IPS-15b (cell line): Measurements from ENCODE around the gene PPIL4.
"Not testable (repeated sequence)": the region's sequence is repeated elsewhere in the genome, so short reads cannot be mapped to it uniquely, and the experiment has no call there.

Source experiments
- H3K27me3 ChIP-seq: one replicate; pipeline ENCODE4 v1.6.1; 2013; ENCODE audit warnings: low read length; ENCODE audit not compliant: control insufficient read depth, insufficient read depth
- H3K36me3 ChIP-seq: one replicate; pipeline ENCODE4 v1.6.1; 2013; ENCODE audit warnings: low read length; ENCODE audit not compliant: control insufficient read depth, insufficient read depth
- H3K4me1 ChIP-seq: one replicate; pipeline ENCODE4 v1.6.1; 2013; ENCODE audit warnings: mild to moderate bottlenecking, low read length; ENCODE audit not compliant: control insufficient read depth, insufficient read depth
- H3K4me3 ChIP-seq: one replicate; pipeline ENCODE4 v1.5.1; 2013; ENCODE audit warnings: low read depth, low read length
- H3K9ac ChIP-seq: one replicate; pipeline ENCODE4 v1.6.1; 2013; ENCODE audit warnings: low read depth, mild to moderate bottlenecking, low read length
- H3K9me3 ChIP-seq: one replicate; pipeline ENCODE4 v1.6.1; 2013; ENCODE audit warnings: mild to moderate bottlenecking, low read length; ENCODE audit not compliant: control insufficient read depth, insufficient read depth

Gene PPIL4

DNA sequence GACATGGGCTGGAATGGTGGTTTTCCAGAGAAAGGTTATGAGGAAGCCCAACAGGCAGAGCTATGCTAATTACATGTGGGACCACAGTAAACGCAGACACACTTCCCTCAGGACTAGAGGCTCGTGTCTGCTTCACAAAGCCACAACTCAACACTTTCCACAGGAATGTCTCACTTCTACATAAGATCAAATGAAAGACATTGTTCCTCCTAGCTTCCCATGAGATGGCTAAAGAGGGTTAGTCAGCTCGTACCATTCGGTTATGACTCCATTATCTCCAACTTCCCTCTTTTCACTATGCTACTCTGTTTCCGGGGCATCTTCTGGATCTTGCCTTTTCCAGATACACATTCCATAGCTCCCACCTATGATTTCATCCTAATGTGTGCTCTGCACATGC, 31.9 kb downstream of the PPIL4 start:
- Histone ChIP-seq H3K27me3 (no peaks in the 10 kb centered on the region), H3K36me3 (peaks cover 2% of the 10 kb centered on the region), H3K9me3 (no peaks in the 10 kb centered on the region), H3K4me1 (no peaks in the 10 kb centered on the region), H3K4me3 (no peak overlapping the region), H3K9ac (no peak overlapping the region)

DNA sequence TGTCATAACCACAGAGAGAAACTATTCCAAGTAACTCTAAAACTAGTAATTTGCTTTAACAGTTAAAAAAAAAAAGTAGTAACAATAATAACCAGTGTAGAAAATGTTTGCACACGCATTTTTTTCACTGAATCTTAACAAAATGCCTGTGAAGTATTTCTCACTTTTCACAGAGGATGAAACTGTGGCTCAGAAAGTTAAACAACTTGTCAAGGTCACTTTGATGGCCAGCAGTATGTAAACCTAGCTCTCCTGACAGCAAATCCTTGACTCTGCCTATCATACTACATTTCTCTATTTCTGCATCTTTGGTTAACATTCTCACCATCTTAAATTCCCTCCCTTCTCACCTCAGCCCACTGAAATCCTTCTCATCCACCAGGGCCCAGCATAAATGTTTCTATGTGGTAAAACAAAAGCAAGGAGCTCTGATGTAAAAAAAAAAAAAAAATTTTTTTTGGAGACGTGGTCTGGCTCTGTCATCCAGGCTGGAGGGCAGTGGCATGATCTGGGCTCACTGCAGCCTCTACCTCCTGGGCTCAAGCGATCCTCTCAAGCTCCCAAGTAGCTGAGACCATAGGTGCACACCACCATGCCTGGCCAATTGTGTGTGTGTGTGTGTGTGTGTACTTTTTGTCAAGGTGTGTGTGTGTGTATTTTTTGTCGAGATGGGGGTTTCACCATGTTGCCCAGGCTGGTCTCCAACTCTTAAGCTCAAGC, 34.9 kb downstream of the PPIL4 start:
- Histone ChIP-seq H3K4me3 (no peak overlapping the region), H3K27me3 (no peaks in the 10 kb centered on the region), H3K36me3 (peaks cover 2% of the 10 kb centered on the region), H3K4me1 (no peaks in the 10 kb centered on the region), H3K9ac (no peak overlapping the region), H3K9me3 (no peaks in the 10 kb centered on the region)

DNA sequence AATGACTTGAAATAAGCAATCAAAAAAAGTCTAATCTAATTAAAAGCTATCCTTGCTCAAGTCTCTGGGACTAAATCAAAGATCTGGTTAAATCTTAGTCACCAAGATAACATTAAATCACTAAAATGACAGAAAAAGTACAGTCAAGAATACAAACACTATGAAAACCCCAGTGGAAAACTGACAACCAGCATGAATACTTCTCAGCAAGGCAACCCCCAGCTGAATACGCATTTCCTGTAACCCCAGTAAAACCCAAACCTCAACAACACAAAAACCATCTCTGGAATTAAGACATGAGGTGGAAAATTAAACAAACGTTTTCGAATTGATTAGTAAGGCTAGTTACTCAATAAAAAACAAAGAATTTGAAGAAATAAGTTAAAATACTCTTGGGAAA, 37.4 kb downstream of the PPIL4 start:
- H3K9me3 ChIP-seq: no peaks in the 10 kb centered on the region
- H3K36me3 ChIP-seq: peaks cover 2% of the 10 kb centered on the region
- H3K27me3 ChIP-seq: no peaks in the 10 kb centered on the region
- H3K4me3 ChIP-seq: no peak overlapping the region
- H3K4me1 ChIP-seq: no peaks in the 10 kb centered on the region
- no peak overlapping the region for H3K9ac ChIP-seq

GRCh38 chr6:149503872-149504271, 42.0 kb downstream of the PPIL4 start:
- no peaks in the 10 kb centered on the region for H3K36me3 ChIP-seq
- H3K4me3 ChIP-seq: no peak overlapping the region
- no peaks in the 10 kb centered on the region for H3K9me3 ChIP-seq
- H3K4me1 ChIP-seq: no peaks in the 10 kb centered on the region
- H3K27me3 ChIP-seq: no peaks in the 10 kb centered on the region
- no peak overlapping the region for H3K9ac ChIP-seq

DNA sequence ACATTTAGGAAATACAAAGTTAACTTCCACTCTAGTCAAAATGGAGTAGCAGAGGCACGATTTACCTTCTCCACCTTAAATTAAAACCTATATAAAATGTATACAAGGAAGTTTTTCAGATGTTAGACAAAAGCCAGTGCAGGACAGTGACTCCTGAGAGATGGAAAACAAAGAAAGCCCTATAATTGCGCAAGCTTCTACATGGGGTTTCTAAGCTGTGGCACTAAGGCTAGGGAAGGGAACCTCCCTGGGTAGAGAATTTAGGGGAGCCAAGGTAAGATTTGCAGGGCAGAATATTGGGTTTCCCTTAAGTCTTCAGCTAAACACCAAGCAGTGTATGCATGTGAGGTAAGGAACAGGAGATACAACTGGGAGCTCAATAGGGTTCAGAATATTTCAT, 42.6 kb downstream of the PPIL4 start:
- H3K4me1 ChIP-seq: no peaks in the 10 kb centered on the region
- H3K27me3 ChIP-seq: no peaks in the 10 kb centered on the region
- no peak overlapping the region for H3K4me3 ChIP-seq
- H3K36me3 ChIP-seq: no peaks in the 10 kb centered on the region
- H3K9ac ChIP-seq: no peak overlapping the region
- no peaks in the 10 kb centered on the region for H3K9me3 ChIP-seq

- Histone ChIP-seq H3K27me3 (no peaks in the 10 kb centered on the region), H3K4me3 (no peak overlapping the region), H3K36me3 (no peaks in the 10 kb centered on the region)
Observed at GRCh38 chr6:149501768-149502167, 44.1 kb downstream of the PPIL4 start.

GRCh38 chr6:149501201-149501600, 44.6 kb downstream of the PPIL4 start:
- H3K4me3 ChIP-seq: no peak overlapping the region
- no peak overlapping the region for H3K9ac ChIP-seq
- H3K9me3 ChIP-seq: no peaks in the 10 kb centered on the region
- no peaks in the 10 kb centered on the region for H3K27me3 ChIP-seq
- no peaks in the 10 kb centered on the region for H3K36me3 ChIP-seq
- H3K4me1 ChIP-seq: no peaks in the 10 kb centered on the region

More at GRCh38 chr6:149501768-149502167, 44.1 kb downstream of the PPIL4 start:
- H3K9me3 ChIP-seq: no peaks in the 10 kb centered on the region
- no peak overlapping the region for H3K9ac ChIP-seq
- H3K4me1 ChIP-seq: no peaks in the 10 kb centered on the region

GRCh38 chr6:149500096-149500495, 45.7 kb downstream of the PPIL4 start:
- no peaks in the 10 kb centered on the region for H3K36me3 ChIP-seq
- H3K27me3 ChIP-seq: no peaks in the 10 kb centered on the region
- H3K4me3 ChIP-seq: no peak overlapping the region
- no peak overlapping the region for H3K9ac ChIP-seq
- H3K9me3 ChIP-seq: no peaks in the 10 kb centered on the region
- no peaks in the 10 kb centered on the region for H3K4me1 ChIP-seq

GRCh38 chr6:149499066-149499465, 46.8 kb downstream of the PPIL4 start:
- Histone ChIP-seq H3K4me3 (no peak overlapping the region), H3K27me3 (no peaks in the 10 kb centered on the region), H3K9ac (no peak overlapping the region), H3K36me3 (no peaks in the 10 kb centered on the region), H3K4me1 (no peaks in the 10 kb centered on the region), H3K9me3 (no peaks in the 10 kb centered on the region)

- Histone ChIP-seq H3K4me1 (no peaks in the 10 kb centered on the region), H3K36me3 (no peaks in the 10 kb centered on the region), H3K9ac (no peak overlapping the region), H3K27me3 (no peaks in the 10 kb centered on the region), H3K9me3 (no peaks in the 10 kb centered on the region), H3K4me3 (no peak overlapping the region)
Observed at GRCh38 chr6:149497365-149497764, 48.5 kb downstream of the PPIL4 start.

GRCh38 chr6:149496597-149496996, 49.2 kb downstream of the PPIL4 start:
- H3K36me3 ChIP-seq, H3K4me3 ChIP-seq, H3K27me3 ChIP-seq, H3K9me3 ChIP-seq, H3K4me1 ChIP-seq, H3K9ac ChIP-seq: not testable (repeated sequence)

- H3K4me3 ChIP-seq, H3K36me3 ChIP-seq, H3K9ac ChIP-seq, H3K27me3 ChIP-seq, H3K4me1 ChIP-seq, H3K9me3 ChIP-seq: not testable (repeated sequence)
Observed at GRCh38 chr6:149495349-149496016, 50.4 kb downstream of the PPIL4 start.
